PC-3 (cell line): ENCODE data around the gene KRTAP12-1. TPM values are rescaled to one million over a fixed set of nuclear protein-coding genes. Genes with fewer than 3 reads are reported as not detected.

Experiments used
- ATAC-seq: fragments of 200-7000 bp; cut with Tn5 transposase; 2 replicates; pipeline ENCODE4 v1.9.1; 2020; ENCODE audit warnings: mild to moderate bottlenecking, moderate library complexity
- BruUV-seq: library from RNA; stranded (reverse); fragments of 400-500 nt; replicated peaks from 2 replicates; lab custom pipeline; 2021; lab: Mats Ljungman, UMichigan
- CTCF ChIA-PET: fragments of 300-600 bp; sonication (Branson Sonifier 250); formaldehyde crosslinking; loops from one replicate; lab custom pipeline; 2022; ENCODE audit warnings: antibody characterized with exemption; lab: Charles Lee
- POLR2A ChIA-PET: fragments of 300-600 bp; sonication (Branson Sonifier 250); formaldehyde crosslinking; loops from one replicate; lab custom pipeline; 2022; ENCODE audit warnings: antibody characterized with exemption; ENCODE audit not compliant: unreplicated experiment; lab: Charles Lee
- DNase-seq: peaks from one replicate; pipeline ENCODE4 v3.0.0-alpha.2; 2015
- H2AFZ ChIP-seq: fragments of 300-600 bp; sonication (generic); 2 replicates; pipeline ENCODE4 v1.6.0; 2016; ENCODE audit warnings: antibody characterized with exemption, low read length
- H3F3A ChIP-seq: fragments of 300-600 bp; sonication (generic); one replicate; pipeline ENCODE4 v1.6.0; 2017; ENCODE audit warnings: antibody characterized with exemption, low read length, control low read depth, mild to moderate bottlenecking; ENCODE audit not compliant: unreplicated experiment
- H3K27ac ChIP-seq: fragments of 300-600 bp; sonication (generic); 2 replicates; pipeline ENCODE4 v1.5.1; 2016; ENCODE audit warnings: mild to moderate bottlenecking, low read length
- H3K27me3 ChIP-seq: fragments of 300-600 bp; sonication (generic); 2 replicates; pipeline ENCODE4 v1.6.1; 2016; ENCODE audit warnings: low read length, mixed read lengths
- H3K36me3 ChIP-seq: fragments of 300-600 bp; sonication (generic); 2 replicates; pipeline ENCODE4 v1.6.1; 2016; ENCODE audit warnings: low read depth, mixed run types, low read length, mixed read lengths
- H3K4me1 ChIP-seq: fragments of 300-600 bp; sonication (generic); 2 replicates; pipeline ENCODE4 v1.5.1; 2016; ENCODE audit warnings: low read length; ENCODE audit not compliant: insufficient read depth
- H3K4me2 ChIP-seq: fragments of 300-600 bp; sonication (generic); 2 replicates; pipeline ENCODE4 v1.6.0; 2016; ENCODE audit warnings: low read length
- H3K4me3 ChIP-seq: fragments of 300-600 bp; sonication (generic); 2 replicates; pipeline ENCODE4 v1.5.1; 2016; ENCODE audit warnings: mild to moderate bottlenecking, low read length, mixed read lengths
- H3K79me2 ChIP-seq: fragments of 300-600 bp; sonication (generic); 2 replicates; pipeline ENCODE4 v1.6.1; 2017; ENCODE audit warnings: low read length, mixed read lengths
- H3K9ac ChIP-seq: fragments of 300-600 bp; sonication (generic); 2 replicates; pipeline ENCODE4 v1.6.0; 2016; ENCODE audit warnings: mild to moderate bottlenecking, low read length
- H3K9me2 ChIP-seq: fragments of 300-600 bp; sonication (generic); replicated peaks from 2 replicates; pipeline ENCODE4 v1.6.1; 2016; ENCODE audit warnings: mixed run types, low read length, mixed read lengths
- H3K9me3 ChIP-seq: fragments of 300-600 bp; sonication (generic); 2 replicates; pipeline ENCODE4 v1.6.1; 2016; ENCODE audit warnings: low read length, mixed read lengths
- H4K20me1 ChIP-seq: fragments of 300-600 bp; sonication (generic); 2 replicates; pipeline ENCODE4 v1.6.1; 2016; ENCODE audit warnings: low read length, mixed read lengths
- EZH2 ChIP-seq: fragments of 300-600 bp; sonication (generic); IDR thresholded peaks from one replicate; pipeline ENCODE4 v1.6.1; 2017; ENCODE audit warnings: antibody characterized with exemption, mild to moderate bottlenecking, low read length; ENCODE audit not compliant: unreplicated experiment
- EZH2phosphoT487 ChIP-seq: fragments of 300-600 bp; sonication (generic); IDR thresholded peaks from 2 replicates; pipeline ENCODE4 v1.6.1; 2018; ENCODE audit warnings: mild to moderate bottlenecking, antibody characterized with exemption, low read length, borderline replicate concordance
- intact Hi-C: fragments of 100-400 bp; cut with micrococcal nuclease; formaldehyde crosslinking; loops from 2 replicates; pipeline ENCODE4 v1.9.0; 2023
- total RNA-seq: library from RNA; depleted of rRNA; stranded (reverse); fragments of >200 nt; gene quantifications from 2 replicates; pipeline ENCODE4 v1.2.3, GENCODE V29; 2014
- TF ChIP-seq, protein P1 (sequence below): fragments of 300-600 bp; sonication (generic); conservative IDR thresholded peaks from 2 replicates; pipeline ENCODE4 v1.5.1; 2017; ENCODE audit warnings: antibody characterized with exemption, low read depth, mild to moderate bottlenecking, low read length

Gene KRTAP12-1
- total RNA-seq, 1 experiment from 2014 or later = 0.62 TPM

GRCh38 chr21:44704636-44705001 is 22.7 kb upstream of the KRTAP12-1 start:
- ChIA-PET CTCF (no interaction called here), POLR2A (no interaction called here)
- intact Hi-C loops = no loop called here
- H3K9me2 ChIP-seq = no peaks in the 10 kb centered on the region
- H3F3A ChIP-seq = no peaks in the 10 kb centered on the region
- H2AFZ ChIP-seq = no peak overlapping the region
- ATAC-seq (no peak), DNase-seq (no peak)
- H3K79me2 ChIP-seq = no peaks in the 10 kb centered on the region
- no peaks in the 10 kb centered on the region for H3K27me3 ChIP-seq
- no peak overlapping the region for H3K4me3 ChIP-seq
- H3K27ac ChIP-seq = no peak overlapping the region
- no peaks in the 10 kb centered on the region for H3K9me3 ChIP-seq
- peaks cover 7% of the 10 kb centered on the region; the same call in 1 of the 2 replicates for H3K4me1 ChIP-seq
- no peak overlapping the region for H3K9ac ChIP-seq
- no peaks in the 10 kb centered on the region for H4K20me1 ChIP-seq
- TF ChIP-seq EZH2 = no peak
- TF ChIP-seq, protein P1, sequence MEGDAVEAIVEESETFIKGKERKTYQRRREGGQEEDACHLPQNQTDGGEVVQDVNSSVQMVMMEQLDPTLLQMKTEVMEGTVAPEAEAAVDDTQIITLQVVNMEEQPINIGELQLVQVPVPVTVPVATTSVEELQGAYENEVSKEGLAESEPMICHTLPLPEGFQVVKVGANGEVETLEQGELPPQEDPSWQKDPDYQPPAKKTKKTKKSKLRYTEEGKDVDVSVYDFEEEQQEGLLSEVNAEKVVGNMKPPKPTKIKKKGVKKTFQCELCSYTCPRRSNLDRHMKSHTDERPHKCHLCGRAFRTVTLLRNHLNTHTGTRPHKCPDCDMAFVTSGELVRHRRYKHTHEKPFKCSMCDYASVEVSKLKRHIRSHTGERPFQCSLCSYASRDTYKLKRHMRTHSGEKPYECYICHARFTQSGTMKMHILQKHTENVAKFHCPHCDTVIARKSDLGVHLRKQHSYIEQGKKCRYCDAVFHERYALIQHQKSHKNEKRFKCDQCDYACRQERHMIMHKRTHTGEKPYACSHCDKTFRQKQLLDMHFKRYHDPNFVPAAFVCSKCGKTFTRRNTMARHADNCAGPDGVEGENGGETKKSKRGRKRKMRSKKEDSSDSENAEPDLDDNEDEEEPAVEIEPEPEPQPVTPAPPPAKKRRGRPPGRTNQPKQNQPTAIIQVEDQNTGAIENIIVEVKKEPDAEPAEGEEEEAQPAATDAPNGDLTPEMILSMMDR = no peak
- TF ChIP-seq EZH2phosphoT487 = no peak
- no TSS peak for BruUV-seq
- no peaks in the 10 kb centered on the region for H3K36me3 ChIP-seq
- H3K4me2 ChIP-seq = no peak overlapping the region

DNA sequence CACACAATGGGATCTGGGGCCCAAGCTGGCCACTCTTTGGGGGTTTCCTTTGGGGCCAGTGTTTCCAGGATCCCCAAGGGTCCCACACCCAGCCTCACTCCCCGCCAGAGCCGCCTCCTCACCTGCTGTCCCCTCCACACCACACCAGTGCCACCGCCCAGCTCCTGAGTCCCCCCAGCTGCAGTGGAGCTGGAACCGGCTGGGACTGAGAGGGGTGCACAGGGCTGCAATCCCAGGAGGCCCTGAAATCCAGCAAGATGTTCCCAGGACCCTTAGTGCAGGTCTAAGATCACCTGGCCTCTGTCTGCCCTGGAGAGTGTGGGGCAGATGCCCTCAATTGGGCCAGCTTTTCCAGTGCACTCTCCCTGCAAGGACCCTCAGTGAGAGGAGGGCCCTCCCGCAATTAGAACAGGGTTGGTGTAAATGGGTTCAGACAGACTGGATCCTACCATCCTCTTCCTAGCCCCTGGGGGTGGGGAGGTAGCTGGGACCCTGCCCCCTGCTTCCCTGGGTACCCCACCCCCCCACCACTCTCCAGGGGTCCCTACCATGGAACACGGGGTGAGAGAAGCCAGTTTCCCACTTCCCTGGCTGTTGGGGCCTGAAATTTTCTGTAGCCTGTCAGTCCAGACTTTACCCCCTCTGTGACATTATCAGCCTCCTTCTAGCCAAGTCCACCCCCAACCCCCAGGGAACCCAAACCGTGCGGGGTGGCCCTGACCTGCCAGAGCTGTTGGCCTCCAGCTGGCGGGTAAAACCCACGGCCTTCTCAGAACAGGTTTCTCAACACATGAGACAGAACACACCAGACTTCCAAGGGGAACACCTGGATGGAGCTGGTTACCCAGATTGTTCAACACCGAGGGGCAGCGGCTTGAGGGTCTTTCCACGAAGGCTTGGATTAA is 22.0 kb upstream of the KRTAP12-1 start:
- Histone ChIP-seq H3K27me3 (no peaks in the 10 kb centered on the region), H3F3A (no peaks in the 10 kb centered on the region), H2AFZ (no peak overlapping the region), H3K27ac (no peak overlapping the region), H3K36me3 (no peaks in the 10 kb centered on the region), H3K9me3 (no peaks in the 10 kb centered on the region), H3K79me2 (no peaks in the 10 kb centered on the region), H3K9me2 (no peaks in the 10 kb centered on the region), H3K4me2 (no peak overlapping the region), H3K9ac (no peak overlapping the region), H4K20me1 (no peaks in the 10 kb centered on the region), H3K4me1 (0 out of 2 replicates have a peak, but pooled peaks cover under 1% of the 10 kb centered on the region), H3K4me3 (no peak overlapping the region)
- no peak for DNase-seq
- ChIA-PET CTCF (no interaction called here), POLR2A (interaction anchor here (0.6 kb wide), 1 partner anchor 37 kb away, joined by 3 read pairs; the partner anchor contains the start of gene KRTAP12-2)
- intact Hi-C loops = no loop called here
- TF ChIP-seq EZH2 (no peak), EZH2phosphoT487 (no peak)
- TF ChIP-seq, protein P1 = no peak
- BruUV-seq = no TSS peak
- no peak for ATAC-seq
